ENCODE results near the gene AHCTF1.
A peak's percentile ranks its signal among the peaks of the same experiment; 100 is the strongest.
"Not testable (repeated sequence)": the region's sequence is repeated elsewhere in the genome, so short reads cannot be mapped to it uniquely, and the experiment has no call there.

AHCTF1 gene

GRCh38 chr1:246933893-246934292 lies 2.1 kb upstream of the AHCTF1 start:
- H3K27ac Mint-ChIP-seq: no peak overlapping the region
- no peaks in the 10 kb centered on the region for H3K9me3 Mint-ChIP-seq
- peaks cover 33% of the 10 kb centered on the region for H3K4me1 Mint-ChIP-seq (ENCODE audit: low read depth)
- intact Hi-C loops (cut with micrococcal nuclease): loop anchor here (1.0 kb wide), 1 partner anchor 21 kb away; no protein-coding TSS in a partner anchor
- peaks cover 23% of the 10 kb centered on the region for H3K36me3 Mint-ChIP-seq (ENCODE audit: low read depth)
- no peaks in the 10 kb centered on the region for H3K27me3 Mint-ChIP-seq
- H3K4me3 Mint-ChIP-seq: no peak overlapping the region

GRCh38 chr1:246932366-246932700 lies 585 bp upstream of the AHCTF1 start:
- intact Hi-C loops (cut with micrococcal nuclease): loop anchor here (1.0 kb wide), 1 partner anchor 39 kb away; no protein-coding TSS in a partner anchor
- H3K27ac Mint-ChIP-seq: peak overlapping the region; percentile 98
- peak overlapping the region; percentile 97 for H3K4me3 Mint-ChIP-seq
- peaks cover 34% of the 10 kb centered on the region for H3K4me1 Mint-ChIP-seq (ENCODE audit: low read depth)
- no peaks in the 10 kb centered on the region for H3K27me3 Mint-ChIP-seq
- H3K9me3 Mint-ChIP-seq: no peaks in the 10 kb centered on the region
- H3K36me3 Mint-ChIP-seq (ENCODE audit: low read depth): peaks cover 38% of the 10 kb centered on the region

DNA sequence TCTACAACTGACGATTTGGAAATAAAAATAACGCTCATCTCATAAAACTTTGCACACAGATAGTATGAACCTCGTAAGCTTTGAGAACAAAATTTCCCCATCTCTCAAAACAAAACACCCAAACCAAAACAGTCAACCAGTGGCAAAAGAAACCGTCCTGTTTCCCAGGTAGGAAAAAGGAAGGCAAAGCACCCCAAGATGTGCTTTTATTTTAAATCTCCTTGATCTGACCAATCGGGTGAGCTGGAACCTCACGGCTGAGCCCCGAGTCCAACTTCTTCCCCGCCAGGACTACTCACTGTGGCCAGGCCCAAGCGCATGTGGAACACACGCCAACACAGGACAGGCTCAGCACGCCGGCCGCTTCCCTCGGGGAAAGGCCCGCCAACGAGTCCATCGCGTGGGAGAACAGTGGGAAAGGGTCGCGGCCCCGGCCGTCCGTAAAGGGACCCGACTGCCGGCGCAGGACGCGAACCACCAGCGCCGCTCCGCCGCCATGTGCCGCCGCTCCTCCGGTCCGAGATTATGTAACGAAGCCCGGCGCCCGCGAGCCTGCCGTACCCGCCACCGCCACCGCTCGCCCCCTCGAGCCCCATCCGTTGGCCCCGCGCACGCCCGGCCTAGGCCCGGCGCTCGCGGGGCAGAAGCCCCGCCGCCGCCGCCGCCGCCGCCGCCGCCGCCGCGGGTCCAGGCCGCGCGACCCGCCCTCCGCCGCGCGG lies 759 bp downstream of the AHCTF1 start:
- peak overlapping the region; percentile 96 for H3K4me3 Mint-ChIP-seq
- peak overlapping the region; percentile 98 for H3K27ac Mint-ChIP-seq
- no peaks in the 10 kb centered on the region for H3K27me3 Mint-ChIP-seq
- H3K9me3 Mint-ChIP-seq: no peaks in the 10 kb centered on the region
- peaks cover 36% of the 10 kb centered on the region for H3K4me1 Mint-ChIP-seq (ENCODE audit: low read depth)
- peaks cover 51% of the 10 kb centered on the region for H3K36me3 Mint-ChIP-seq (ENCODE audit: low read depth)
- intact Hi-C loops (cut with micrococcal nuclease): loop anchor here (1.0 kb wide), 1 partner anchor 29 kb away; no protein-coding TSS in a partner anchor

DNA sequence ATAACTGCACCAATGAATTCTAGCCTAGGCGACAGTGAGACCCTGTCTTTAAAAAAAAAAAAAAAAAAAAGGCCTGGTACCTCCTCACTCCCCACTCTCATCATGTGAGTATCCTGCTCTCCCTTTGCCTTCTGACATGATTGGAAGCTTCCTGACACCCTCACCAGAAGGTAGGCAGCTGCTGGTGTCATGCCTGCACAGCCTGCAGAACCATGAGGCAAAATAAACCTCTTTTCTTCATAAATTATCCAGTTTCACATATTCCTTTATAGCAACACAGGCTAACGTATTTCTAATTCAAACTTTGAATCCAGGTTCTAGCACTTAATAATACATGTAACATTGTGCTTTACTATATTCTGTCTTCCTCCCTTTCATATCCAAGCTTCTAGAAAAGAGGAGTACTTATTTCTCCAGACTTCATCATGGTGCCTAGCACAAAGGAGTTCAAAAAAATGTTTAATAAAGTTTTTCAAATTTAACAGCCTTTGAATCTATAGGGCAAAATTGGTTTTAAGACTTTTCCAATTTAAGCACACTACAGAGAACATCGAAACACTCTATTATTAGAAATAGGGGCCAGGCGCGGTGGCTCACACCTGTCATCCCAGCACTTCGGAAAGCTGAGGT lies 5.6 kb downstream of the AHCTF1 start:
- H3K36me3 Mint-ChIP-seq (ENCODE audit: low read depth): peaks cover 46% of the 10 kb centered on the region
- no peak overlapping the region for H3K4me3 Mint-ChIP-seq
- no peaks in the 10 kb centered on the region for H3K9me3 Mint-ChIP-seq

DNA sequence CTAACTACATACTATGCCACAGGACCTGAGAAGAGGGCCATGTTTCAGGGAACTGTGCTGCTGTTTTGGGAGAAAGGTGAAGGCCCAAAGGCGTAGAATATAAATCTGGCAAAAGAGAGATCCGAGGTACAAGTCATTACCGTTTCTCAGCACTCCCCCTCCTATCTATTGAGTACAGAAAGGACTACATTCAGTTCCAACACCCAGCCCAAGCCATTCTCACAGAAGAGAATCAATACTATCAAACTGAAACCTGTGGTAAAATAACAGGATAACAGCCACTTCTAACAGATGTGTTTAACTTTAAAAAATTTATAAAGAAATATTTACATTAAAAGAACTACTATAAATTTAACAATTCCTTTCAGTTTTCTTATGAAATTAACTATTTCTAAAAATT lies 7.8 kb downstream of the AHCTF1 start:
- H3K27me3 Mint-ChIP-seq: no peaks in the 10 kb centered on the region
- H3K4me1 Mint-ChIP-seq (ENCODE audit: low read depth): peaks cover 25% of the 10 kb centered on the region
- no peak overlapping the region for H3K4me3 Mint-ChIP-seq

More for the DNA sequence above, 5.6 kb downstream of the AHCTF1 start:
- intact Hi-C loops (cut with micrococcal nuclease): loop anchor here (10.0 kb wide), 1 partner anchor 149 kb away; the partner anchor contains the start of gene ZNF670
- peaks cover 44% of the 10 kb centered on the region for H3K4me1 Mint-ChIP-seq (ENCODE audit: low read depth)
- H3K27ac Mint-ChIP-seq: no peak overlapping the region
- no peaks in the 10 kb centered on the region for H3K27me3 Mint-ChIP-seq

GRCh38 chr1:246923482-246923881 lies 8.3 kb downstream of the AHCTF1 start:
- H3K9me3 Mint-ChIP-seq: no peaks in the 10 kb centered on the region
- peaks cover 34% of the 10 kb centered on the region for H3K36me3 Mint-ChIP-seq (ENCODE audit: low read depth)
- no peaks in the 10 kb centered on the region for H3K27me3 Mint-ChIP-seq
- no peak overlapping the region for H3K4me3 Mint-ChIP-seq
- peak overlapping the region; percentile 25 for H3K27ac Mint-ChIP-seq
- peaks cover 24% of the 10 kb centered on the region for H3K4me1 Mint-ChIP-seq (ENCODE audit: low read depth)
- intact Hi-C loops (cut with micrococcal nuclease): loop anchor here (10.0 kb wide), 1 partner anchor 151 kb away; the partner anchor contains the start of gene ZNF670

More for the DNA sequence above, 7.8 kb downstream of the AHCTF1 start:
- peaks cover 38% of the 10 kb centered on the region for H3K36me3 Mint-ChIP-seq (ENCODE audit: low read depth)
- peak overlapping the region; percentile 25 for H3K27ac Mint-ChIP-seq
- intact Hi-C loops (cut with micrococcal nuclease): loop anchor here (10.0 kb wide), 1 partner anchor 151 kb away; the partner anchor contains the start of gene ZNF670
- H3K9me3 Mint-ChIP-seq: no peaks in the 10 kb centered on the region

GRCh38 chr1:246921481-246921880 lies 10.3 kb downstream of the AHCTF1 start:
- Mint-ChIP-seq H3K27ac (no peak overlapping the region), H3K9me3 (no peaks in the 10 kb centered on the region), H3K4me1 (ENCODE audit: low read depth) (peaks cover 24% of the 10 kb centered on the region), H3K4me3 (no peak overlapping the region), H3K27me3 (no peaks in the 10 kb centered on the region), H3K36me3 (ENCODE audit: low read depth) (peaks cover 27% of the 10 kb centered on the region)
- intact Hi-C loops (cut with micrococcal nuclease): loop anchor here (10.0 kb wide), 1 partner anchor 153 kb away; the partner anchor contains the start of gene ZNF670

DNA sequence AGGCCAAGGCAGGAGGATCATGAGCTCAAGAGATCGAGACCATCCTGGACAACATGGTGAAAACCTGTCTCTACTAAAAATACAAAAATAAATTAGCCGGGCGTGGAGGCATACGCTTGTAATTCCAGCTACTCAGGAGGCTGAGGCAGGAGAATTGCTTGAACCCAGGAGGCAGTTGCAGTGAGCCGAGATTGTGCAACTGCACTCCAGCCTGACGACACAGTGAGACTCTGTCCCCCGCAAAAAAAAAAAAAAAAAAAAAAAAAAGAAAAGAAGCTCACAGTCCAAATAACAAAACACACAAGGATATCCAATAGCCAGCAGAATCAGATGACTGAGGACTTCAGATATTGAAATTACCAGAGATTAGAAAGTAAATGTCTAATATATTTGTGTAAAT lies 11.8 kb downstream of the AHCTF1 start:
- no peak overlapping the region for H3K27ac Mint-ChIP-seq
- peaks cover 12% of the 10 kb centered on the region for H3K4me1 Mint-ChIP-seq (ENCODE audit: low read depth)
- H3K36me3 Mint-ChIP-seq (ENCODE audit: low read depth): peaks cover 27% of the 10 kb centered on the region
- no peaks in the 10 kb centered on the region for H3K27me3 Mint-ChIP-seq
- H3K9me3 Mint-ChIP-seq: no peaks in the 10 kb centered on the region
- H3K4me3 Mint-ChIP-seq: no peak overlapping the region
- intact Hi-C loops (cut with micrococcal nuclease): loop anchor here (10.0 kb wide), 1 partner anchor 155 kb away; the partner anchor contains the start of gene ZNF670

- H3K27ac Mint-ChIP-seq; H3K4me1 Mint-ChIP-seq (ENCODE audit: low read depth); H3K4me3 Mint-ChIP-seq; H3K27me3 Mint-ChIP-seq; intact Hi-C loops (cut with micrococcal nuclease); H3K9me3 Mint-ChIP-seq: not testable (repeated sequence)
- H3K36me3 Mint-ChIP-seq (ENCODE audit: low read depth): peaks cover 48% of the 10 kb centered on the region
Observed at GRCh38 chr1:246916026-246916923, 15.5 kb downstream of the AHCTF1 start.

- Mint-ChIP-seq H3K36me3 (ENCODE audit: low read depth) (peaks cover 74% of the 10 kb centered on the region), H3K4me3 (no peak overlapping the region), H3K27ac (no peak overlapping the region), H3K27me3 (no peaks in the 10 kb centered on the region), H3K9me3 (no peaks in the 10 kb centered on the region), H3K4me1 (ENCODE audit: low read depth) (peaks cover 6% of the 10 kb centered on the region)
- intact Hi-C loops (cut with micrococcal nuclease): loop anchor here (1.0 kb wide), 1 partner anchor 64 kb away; no protein-coding TSS in a partner anchor
Observed at GRCh38 chr1:246907472-246907871, 24.3 kb downstream of the AHCTF1 start.

DNA sequence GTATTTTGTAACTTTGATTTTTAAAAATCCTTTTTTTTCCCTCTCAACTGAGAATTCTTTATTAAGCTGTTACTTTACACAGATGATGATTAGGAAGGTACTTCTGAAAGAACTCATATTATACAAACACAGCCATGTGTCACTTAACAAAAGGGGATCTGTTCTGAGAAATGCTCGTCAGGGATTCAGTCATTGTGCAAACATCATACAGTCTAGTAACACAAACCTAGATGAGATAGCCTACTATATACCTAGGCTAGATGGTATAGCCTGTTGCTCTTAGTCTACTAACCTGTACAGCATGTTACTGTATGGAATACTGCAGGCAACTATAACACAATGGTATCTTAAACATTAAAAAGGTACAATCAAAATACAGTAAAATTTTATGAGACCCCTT lies 24.9 kb downstream of the AHCTF1 start:
- intact Hi-C loops (cut with micrococcal nuclease): loop anchor here (1.0 kb wide), 1 partner anchor 64 kb away; no protein-coding TSS in a partner anchor
- peaks cover 74% of the 10 kb centered on the region for H3K36me3 Mint-ChIP-seq (ENCODE audit: low read depth)
- peaks cover 6% of the 10 kb centered on the region for H3K4me1 Mint-ChIP-seq (ENCODE audit: low read depth)
- H3K4me3 Mint-ChIP-seq: no peak overlapping the region
- H3K27me3 Mint-ChIP-seq: no peaks in the 10 kb centered on the region
- H3K9me3 Mint-ChIP-seq: no peaks in the 10 kb centered on the region
- no peak overlapping the region for H3K27ac Mint-ChIP-seq

- Mint-ChIP-seq H3K4me3 (no peak overlapping the region), H3K27ac (no peak overlapping the region), H3K4me1 (ENCODE audit: low read depth) (no peaks in the 10 kb centered on the region), H3K36me3 (ENCODE audit: low read depth) (peaks cover 96% of the 10 kb centered on the region), H3K27me3 (no peaks in the 10 kb centered on the region), H3K9me3 (no peaks in the 10 kb centered on the region)
- intact Hi-C loops (cut with micrococcal nuclease): no loop called here
Observed at GRCh38 chr1:246901874-246902273, 29.9 kb downstream of the AHCTF1 start.

DNA sequence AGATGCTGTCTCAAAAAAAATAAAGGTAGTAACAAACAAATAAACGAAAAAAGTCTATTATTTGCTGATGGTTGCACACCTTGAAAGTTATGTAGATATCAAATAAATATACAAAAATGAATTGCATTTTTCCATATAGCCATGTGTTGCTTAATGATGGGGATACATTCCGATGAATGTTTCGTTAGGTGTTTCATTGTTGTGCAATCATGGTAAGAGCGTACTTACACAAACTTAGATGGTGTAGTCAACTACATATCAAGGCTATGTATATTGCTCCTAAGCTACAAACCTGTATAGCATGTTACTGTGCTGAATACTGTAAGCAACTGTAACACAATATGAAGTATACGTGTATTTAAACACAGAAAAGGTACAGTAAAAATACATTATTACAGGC lies 34.4 kb downstream of the AHCTF1 start:
- Mint-ChIP-seq H3K27ac (no peak overlapping the region), H3K9me3 (no peaks in the 10 kb centered on the region), H3K4me1 (ENCODE audit: low read depth) (no peaks in the 10 kb centered on the region), H3K36me3 (ENCODE audit: low read depth) (peaks cover 99% of the 10 kb centered on the region), H3K27me3 (no peaks in the 10 kb centered on the region), H3K4me3 (no peak overlapping the region)
- intact Hi-C loops (cut with micrococcal nuclease): no loop called here

Measured in dendritic cell treated with granulocyte-macrophage colony-stimulating factor and Interleukin-4, amounts not matched to agents 40 ng/mL and 50 ng/mL, for 4 days (primary cell).